Retinal pigment epithelial cell (primary cell): ENCODE data around the gene SDHC.
A peak's percentile ranks its signal among the peaks of the same experiment; 100 is the strongest.
"Not testable (repeated sequence)": the region's sequence is repeated elsewhere in the genome, so short reads cannot be mapped to it uniquely, and the experiment has no call there.

ENCODE experiments used
- DNase-seq: peaks from one replicate; pipeline ENCODE4 v3.0.0-alpha.2; 2010; ENCODE audit warnings: low read depth
- H3K4me3 ChIP-seq: 2 replicates; pipeline ENCODE4 v1.5.1; 2011; ENCODE audit warnings: mild to moderate bottlenecking, low read length, control low read depth, moderate library complexity
- TF ChIP-seq, protein P1 (sequence below): conservative IDR thresholded peaks from 2 replicates; pipeline ENCODE4 v1.5.1; 2011; ENCODE audit warnings: low read depth, low read length, control low read depth, inconsistent platforms

SDHC gene

DNA sequence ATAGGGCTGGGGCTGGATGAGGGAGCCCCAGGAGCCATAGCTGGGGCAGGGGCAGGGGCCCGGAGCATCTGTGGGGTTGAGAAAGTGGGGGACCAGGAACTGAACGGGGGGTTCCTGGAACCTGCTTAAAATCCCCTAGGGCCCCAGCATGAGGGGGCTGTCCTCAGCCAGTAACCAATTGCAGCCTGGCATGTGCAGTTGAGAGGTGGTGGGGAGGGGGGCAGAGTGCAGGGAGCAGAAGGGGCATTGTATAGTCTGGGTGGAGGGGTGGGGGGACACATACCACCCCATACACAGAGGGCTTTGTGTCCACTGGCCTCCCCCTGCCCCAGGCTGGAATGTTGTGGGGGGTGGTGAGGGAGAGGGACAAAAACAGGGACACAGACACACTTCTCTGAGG, 4.3 kb upstream of the SDHC start, which contains the start of gene MPZ:
TSS of gene MPZ (minus strand) at position 101 of the 400 bp plus-strand sequence. CDS start at position 38, 63 bp downstream.
- TF ChIP-seq, protein P1, sequence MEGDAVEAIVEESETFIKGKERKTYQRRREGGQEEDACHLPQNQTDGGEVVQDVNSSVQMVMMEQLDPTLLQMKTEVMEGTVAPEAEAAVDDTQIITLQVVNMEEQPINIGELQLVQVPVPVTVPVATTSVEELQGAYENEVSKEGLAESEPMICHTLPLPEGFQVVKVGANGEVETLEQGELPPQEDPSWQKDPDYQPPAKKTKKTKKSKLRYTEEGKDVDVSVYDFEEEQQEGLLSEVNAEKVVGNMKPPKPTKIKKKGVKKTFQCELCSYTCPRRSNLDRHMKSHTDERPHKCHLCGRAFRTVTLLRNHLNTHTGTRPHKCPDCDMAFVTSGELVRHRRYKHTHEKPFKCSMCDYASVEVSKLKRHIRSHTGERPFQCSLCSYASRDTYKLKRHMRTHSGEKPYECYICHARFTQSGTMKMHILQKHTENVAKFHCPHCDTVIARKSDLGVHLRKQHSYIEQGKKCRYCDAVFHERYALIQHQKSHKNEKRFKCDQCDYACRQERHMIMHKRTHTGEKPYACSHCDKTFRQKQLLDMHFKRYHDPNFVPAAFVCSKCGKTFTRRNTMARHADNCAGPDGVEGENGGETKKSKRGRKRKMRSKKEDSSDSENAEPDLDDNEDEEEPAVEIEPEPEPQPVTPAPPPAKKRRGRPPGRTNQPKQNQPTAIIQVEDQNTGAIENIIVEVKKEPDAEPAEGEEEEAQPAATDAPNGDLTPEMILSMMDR, result no peak
- DNase-seq, result no peak
- H3K4me3 ChIP-seq, result no peak within 1 kb of the TSS

DNA sequence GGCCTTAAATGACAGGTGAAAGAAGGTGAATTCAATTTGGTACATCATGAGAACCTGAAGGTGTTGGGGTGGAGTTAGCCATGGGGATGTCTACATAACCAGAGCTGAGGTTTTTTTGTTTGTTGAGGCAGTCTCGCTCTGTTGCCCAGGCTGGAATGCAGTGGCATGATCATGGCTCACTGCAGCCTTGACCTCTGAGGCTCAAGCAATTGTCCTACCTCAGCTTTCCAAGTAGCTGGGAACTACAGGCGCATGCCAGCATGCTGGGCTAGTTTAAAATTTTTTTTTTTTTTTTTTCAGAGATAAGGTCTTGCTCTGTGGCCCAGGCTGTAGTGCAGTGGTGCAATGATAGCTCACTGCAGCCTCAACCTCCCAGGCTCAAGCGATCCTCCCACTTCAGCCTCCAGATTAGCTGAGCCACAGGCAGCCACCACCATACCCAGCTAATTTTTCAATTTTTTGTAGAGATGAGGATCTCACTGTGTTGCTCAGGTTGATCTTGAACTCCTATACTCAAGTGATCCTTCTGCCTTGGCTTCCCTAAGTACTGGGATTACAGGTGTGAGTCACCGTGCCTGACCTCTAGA, 2.5 kb upstream of the SDHC start:
- DNase-seq, result no peak
- TF ChIP-seq, protein P1, result no peak
- no peak overlapping the region for H3K4me3 ChIP-seq

DNA sequence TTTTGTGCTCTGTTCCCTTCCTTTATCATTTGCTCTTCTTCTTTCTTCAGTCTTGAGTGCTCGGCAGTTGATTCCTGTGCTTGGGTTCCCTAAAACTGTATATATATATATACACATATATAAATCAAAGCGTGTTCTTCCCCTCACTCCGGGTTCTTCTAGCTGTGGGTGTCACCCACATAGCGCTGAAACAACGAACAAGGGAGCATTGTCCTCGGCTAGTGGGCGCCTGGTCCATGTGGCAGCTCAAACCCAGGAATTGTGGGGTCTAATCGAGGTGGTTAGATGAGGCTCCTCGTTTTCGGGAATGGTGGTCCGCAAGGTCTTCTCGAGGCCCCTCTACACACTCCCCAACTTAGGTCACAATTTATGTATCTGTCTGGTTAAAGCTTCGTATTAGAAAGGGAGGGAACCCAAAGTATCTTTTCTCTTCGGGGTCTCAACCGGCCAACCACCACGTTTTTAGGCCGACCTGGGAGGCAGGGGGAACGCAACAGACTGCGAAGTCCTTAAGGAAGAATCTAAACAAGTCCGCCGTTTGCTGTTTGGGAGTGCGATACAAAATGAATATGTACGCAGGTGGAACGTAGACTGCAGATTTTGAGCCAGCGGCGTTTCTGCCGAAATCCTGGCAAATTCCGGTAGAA, 504 bp upstream of the SDHC start:
- TF ChIP-seq, protein P1, result no peak
- peak overlapping the region; percentile 78 for H3K4me3 ChIP-seq
- no peak for DNase-seq

DNA sequence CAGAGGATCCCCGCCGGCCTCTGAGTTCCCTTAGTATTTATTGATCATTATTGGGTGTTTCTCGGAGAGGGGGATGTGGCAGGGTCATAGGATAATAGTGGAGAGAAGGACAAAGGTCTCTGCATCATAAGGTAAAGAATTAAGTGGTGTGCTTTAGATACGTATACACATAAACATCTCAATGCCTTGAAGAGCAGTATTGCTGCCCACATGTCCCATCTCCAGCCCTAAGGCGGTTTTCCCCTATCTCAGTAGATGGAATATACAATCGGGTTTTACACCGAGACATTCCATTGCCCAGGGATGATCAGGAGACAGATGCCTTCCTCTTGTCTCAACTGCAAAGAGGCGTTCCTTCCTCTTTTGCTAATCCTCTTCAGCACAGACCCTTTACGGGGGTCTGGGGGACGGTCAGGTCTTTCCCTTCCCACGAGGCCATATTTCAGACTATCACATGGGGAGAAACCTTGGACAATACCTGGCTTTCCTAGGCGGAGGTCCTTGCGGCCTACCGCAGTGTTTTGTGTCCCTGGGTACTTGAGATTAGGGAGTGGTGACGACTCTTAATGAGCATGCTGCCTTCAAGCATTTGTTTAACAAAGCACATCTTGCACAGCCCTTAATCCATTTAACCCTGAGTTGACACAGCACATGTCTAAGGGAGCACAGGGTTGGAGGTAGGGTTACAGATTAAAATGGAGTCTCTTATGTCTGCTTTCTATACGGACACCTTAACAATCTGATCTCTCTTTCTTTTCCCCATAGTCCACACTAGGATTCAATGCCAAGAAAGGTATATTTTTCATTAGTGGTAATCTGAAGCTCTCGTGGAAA, 1.9 kb downstream of the SDHC start:
- H3K4me3 ChIP-seq, DNase-seq: not testable (repeated sequence)

DNA sequence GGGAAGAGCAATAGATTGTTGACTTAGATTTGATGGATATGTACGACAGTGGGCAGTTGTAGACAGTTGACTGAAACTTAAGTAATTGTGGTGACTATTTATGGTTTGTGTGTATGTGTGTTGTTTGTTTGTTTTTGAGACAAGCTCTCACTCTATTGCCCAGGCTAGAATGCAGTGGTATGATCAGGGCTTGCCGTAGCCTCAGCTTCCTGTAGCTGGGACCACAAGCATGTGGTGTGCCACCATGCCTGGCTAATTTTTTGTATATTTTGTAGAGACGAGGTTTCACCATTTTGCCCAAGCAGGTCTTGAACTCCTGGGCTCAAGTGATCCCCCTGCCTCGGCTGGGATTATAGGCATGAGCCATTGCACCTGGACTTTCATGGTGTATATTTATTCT, 9.8 kb downstream of the SDHC start:
- no peak overlapping the region for H3K4me3 ChIP-seq
- DNase-seq, result no peak
- TF ChIP-seq, protein P1, result no peak

DNA sequence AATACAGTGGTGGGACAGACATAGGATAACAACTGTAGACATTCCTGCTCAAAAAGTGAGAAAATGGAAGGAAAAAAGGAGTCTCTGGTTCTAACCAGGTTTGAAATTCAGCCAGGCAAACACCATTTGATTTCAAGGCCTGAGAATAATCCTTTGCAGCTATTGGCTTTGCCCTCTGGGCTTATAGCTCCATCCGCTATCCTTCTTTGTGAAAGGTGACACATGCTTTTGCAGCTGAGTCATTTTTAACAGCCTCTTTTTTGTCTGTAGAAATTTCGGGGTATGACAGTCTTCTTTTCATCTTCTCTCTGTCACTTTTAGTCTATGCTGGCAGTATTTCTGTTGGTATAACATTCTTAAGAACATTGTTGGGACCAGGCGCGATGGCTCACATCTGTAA, 16.2 kb downstream of the SDHC start:
- H3K4me3 ChIP-seq, result no peak overlapping the region
- no peak for DNase-seq
- TF ChIP-seq, protein P1, result no peak

DNA sequence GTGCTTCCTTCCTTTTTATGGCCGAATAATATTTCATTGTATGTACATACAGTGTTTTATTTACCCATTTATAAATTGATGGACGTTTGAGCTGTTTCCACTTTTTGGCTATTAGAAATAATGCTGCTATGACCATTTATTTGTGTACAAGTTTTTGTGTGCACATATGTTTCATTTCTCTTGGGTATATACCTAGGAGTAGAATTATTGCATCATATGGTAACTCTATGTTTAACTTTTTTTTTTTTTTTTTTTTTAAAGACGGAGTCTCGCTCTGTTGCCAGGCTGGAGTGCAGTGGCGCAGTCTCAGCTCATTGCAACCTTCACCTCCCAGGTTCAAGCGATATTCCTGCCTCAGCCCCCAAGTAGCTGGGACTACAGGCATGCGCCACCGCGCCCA, 19.0 kb downstream of the SDHC start:
- TF ChIP-seq, protein P1, result no peak
- no peak for DNase-seq
- no peak overlapping the region for H3K4me3 ChIP-seq
